ENCODE measurements around the gene SIK2. TPM values are rescaled to one million over a fixed set of nuclear protein-coding genes. Genes with fewer than 3 reads are reported as not detected.

The SIK2 gene
- polyA plus RNA-seq, 1 donor from 2014 or later = 9.0 TPM

GRCh38 chr11:111632516-111633220, 30.4 kb downstream of the SIK2 start:
- H3K27ac ChIP-seq (ENCODE audit: low read length) = no peak overlapping the region

GRCh38 chr11:111633248-111633647, 31.0 kb downstream of the SIK2 start:
- Histone ChIP-seq H3K4me3 (ENCODE audit: low read length) (no peak overlapping the region), H3K9me2 (ENCODE audit: insufficient read depth, low read length) (no peaks in the 10 kb centered on the region), H3K36me3 (ENCODE audit: insufficient read depth, low read length) (no peaks in the 10 kb centered on the region), H3K9ac (ENCODE audit: low read length) (no peak overlapping the region), H2AFZ (ENCODE audit: low read depth, low read length) (no peak overlapping the region), H3K9me3 (ENCODE audit: low read length) (no peaks in the 10 kb centered on the region), H3K4me2 (ENCODE audit: low read length) (no peak overlapping the region), H3K79me2 (replicated peaks; ENCODE audit: insufficient read depth, low read length) (no peaks in the 10 kb centered on the region), H3K27me3 (ENCODE audit: insufficient read depth, low read depth, low read length) (no peaks in the 10 kb centered on the region), H4K20me1 (ENCODE audit: insufficient read depth) (no peaks in the 10 kb centered on the region), H3F3A (ENCODE audit: insufficient read depth, low read length, poor library complexity, severe bottlenecking) (no peaks in the 10 kb centered on the region), H3K27ac (ENCODE audit: low read length) (no peak overlapping the region)
- TF ChIP-seq EZH2 (IDR thresholded peaks at IDR 0.05; ENCODE audit: borderline replicate concordance, insufficient read depth, low read length, poor library complexity, severe bottlenecking) (no peak), SMC3 (conservative IDR thresholded peaks at IDR 0.05; ENCODE audit: poor library complexity) (no peak), EP300 (conservative IDR thresholded peaks at IDR 0.05; ENCODE audit: poor library complexity, severe bottlenecking) (no peak)

More at GRCh38 chr11:111632516-111633220, 30.4 kb downstream of the SIK2 start:
- no peaks in the 10 kb centered on the region for H3F3A ChIP-seq (ENCODE audit: insufficient read depth, low read length, poor library complexity, severe bottlenecking)
- no peak overlapping the region for H3K4me3 ChIP-seq (ENCODE audit: low read length)
- H3K4me2 ChIP-seq (ENCODE audit: low read length) = no peak overlapping the region
- TF ChIP-seq EZH2 (IDR thresholded peaks at IDR 0.05; ENCODE audit: borderline replicate concordance, insufficient read depth, low read length, poor library complexity, severe bottlenecking) (no peak), SMC3 (conservative IDR thresholded peaks at IDR 0.05; ENCODE audit: poor library complexity) (no peak), POLR2AphosphoS5 (IDR thresholded peaks at IDR 0.05) (no peak), MXI1 (conservative IDR thresholded peaks at IDR 0.05; ENCODE audit: poor library complexity, severe bottlenecking) (no peak), RAD21 (conservative IDR thresholded peaks at IDR 0.05) (no peak), EP300 (conservative IDR thresholded peaks at IDR 0.05; ENCODE audit: poor library complexity, severe bottlenecking) (no peak), TAF1 (IDR thresholded peaks at IDR 0.05; ENCODE audit: low read depth) (no peak), CTCF (IDR thresholded peaks at IDR 0.05; ENCODE audit: poor library complexity, severe bottlenecking) (no peak), REST (IDR thresholded peaks at IDR 0.05; ENCODE audit: borderline replicate concordance) (no peak)
- no peak overlapping the region for H2AFZ ChIP-seq (ENCODE audit: low read depth, low read length)
- no peaks in the 10 kb centered on the region for H3K36me3 ChIP-seq (ENCODE audit: insufficient read depth, low read length)
- H3K9ac ChIP-seq (ENCODE audit: low read length) = no peak overlapping the region
- no peaks in the 10 kb centered on the region for H3K9me2 ChIP-seq (ENCODE audit: insufficient read depth, low read length)
- no peaks in the 10 kb centered on the region for H3K79me2 ChIP-seq (replicated peaks; ENCODE audit: insufficient read depth, low read length)
- no peaks in the 10 kb centered on the region for H4K20me1 ChIP-seq (ENCODE audit: insufficient read depth)
- no peaks in the 10 kb centered on the region for H3K9me3 ChIP-seq (ENCODE audit: low read length)
- H3K27me3 ChIP-seq (ENCODE audit: insufficient read depth, low read depth, low read length) = no peaks in the 10 kb centered on the region

Measured in neural cell (in vitro differentiated cells).